HepG2 (cell line): ENCODE measurements around the gene NFILZ. TPM values are rescaled to one million over a fixed set of nuclear protein-coding genes. Genes with fewer than 3 reads are reported as not detected.

Experiments
- CENPX ChIP-seq: sonication (generic); formaldehyde crosslinking; IDR thresholded peaks from 2 replicates; pipeline ENCODE4 v1.9.0; 2021; ENCODE audit warnings: mild to moderate bottlenecking, missing genetic modification reagents, moderate library complexity
- ELF3 ChIP-seq: IDR thresholded peaks from 2 replicates; pipeline ENCODE4 v1.6.1; 2016; ENCODE audit warnings: missing genetic modification reagents, missing compliant biosample characterization
- FOXA3 ChIP-seq: IDR thresholded peaks from 2 replicates; pipeline ENCODE4 v1.6.1; 2016; ENCODE audit warnings: missing genetic modification reagents, missing compliant biosample characterization
- NR2F6 ChIP-seq, 2 experiments: IDR thresholded peaks; 2 replicates each; pipeline ENCODE4 v1.6.1; 2016; ENCODE audit warnings: antibody characterized with exemption in 1 of 2, mild to moderate bottlenecking in 1 of 2
- PAWR ChIP-seq: sonication (generic); formaldehyde crosslinking; IDR thresholded peaks from 2 replicates; pipeline ENCODE4 v1.4.0; 2020; ENCODE audit warnings: missing genetic modification reagents, mild to moderate bottlenecking, borderline replicate concordance
- SIX1 ChIP-seq: sonication (generic); formaldehyde crosslinking; IDR thresholded peaks from 2 replicates; pipeline ENCODE4 v1.4.0; 2020; ENCODE audit warnings: missing genetic modification reagents, borderline replicate concordance
- SIX4 ChIP-seq: sonication (generic); formaldehyde crosslinking; IDR thresholded peaks from 2 replicates; pipeline ENCODE4 v1.4.0; 2020; ENCODE audit warnings: missing genetic modification reagents
- SUZ12 ChIP-seq: fragments of 150-350 bp; IDR thresholded peaks from 2 replicates; pipeline ENCODE4 v1.6.1; 2014; ENCODE audit warnings: low read depth, low read length
- XBP1 ChIP-seq: sonication (generic); formaldehyde crosslinking; IDR thresholded peaks from 2 replicates; pipeline ENCODE4 v1.5.0; 2020; ENCODE audit warnings: missing genetic modification reagents
- ZFP1 ChIP-seq: IDR thresholded peaks from 2 replicates; pipeline ENCODE4 v1.6.1; 2016
- ZNF224 ChIP-seq: sonication (generic); formaldehyde crosslinking; IDR thresholded peaks from 2 replicates; pipeline ENCODE4 v1.5.0; 2020; ENCODE audit warnings: mild to moderate bottlenecking, missing genetic modification reagents
- ZNF230 ChIP-seq: sonication (generic); formaldehyde crosslinking; IDR thresholded peaks from 2 replicates; pipeline ENCODE4 v1.4.0; 2020; ENCODE audit warnings: mild to moderate bottlenecking, missing genetic modification reagents
- ZNF24 ChIP-seq: fragments of 450-650 bp; IDR thresholded peaks from 2 replicates; pipeline ENCODE4 v1.6.1; 2017; ENCODE audit warnings: antibody characterized with exemption, mild to moderate bottlenecking
- ZNF317 ChIP-seq: sonication (generic); formaldehyde crosslinking; IDR thresholded peaks from 2 replicates; pipeline ENCODE4 v1.5.0; 2020; ENCODE audit warnings: mild to moderate bottlenecking, missing genetic modification reagents
- ZNF841 ChIP-seq: sonication (generic); formaldehyde crosslinking; IDR thresholded peaks from 2 replicates; pipeline ENCODE4 v1.8.1; 2023; ENCODE audit warnings: missing genetic modification reagents, borderline replicate concordance
- polyA plus RNA-seq, 8 experiments: library from polyadenylated mRNA; depleted of rRNA in 3 of 8; stranded (reverse) in 7 of 8; unstranded in 1 of 8; fragments of >200 nt; fragmentation: Illumina TruSeq in 4 of 8; extraction: Trizol in 4 of 8; gene quantifications; 2 replicates each; pipeline versions ENCODE4 v1.2.1 to v1.2.3, GENCODE V29; 2011 to 2016; ENCODE audit warnings: low read depth in 4 of 8, missing spikeins in 1 of 8, mixed read lengths in 1 of 8; ENCODE audit not compliant: insufficient read depth in 1 of 8
- total RNA-seq, 5 experiments: library from RNA; depleted of rRNA; stranded (reverse); fragments of >200 nt; fragmentation: Illumina TruSeq; extraction: Trizol; gene quantifications; 2 replicates each; pipeline ENCODE4 v1.2.3, GENCODE V29; 2016; ENCODE audit warnings: low read depth in 1 of 5
- TF ChIP-seq, protein P1 (sequence below): sonication (generic); formaldehyde crosslinking; IDR thresholded peaks from 2 replicates; pipeline ENCODE4 v1.4.0; 2020; ENCODE audit warnings: missing genetic modification reagents
- TF ChIP-seq, protein P2 (sequence below), 2 experiments: sonication (generic) in 1 of 2; formaldehyde crosslinking in 1 of 2; IDR thresholded peaks; 2 replicates each; pipeline versions ENCODE4 v1.4.0 to v1.6.1; 2016 to 2020; ENCODE audit warnings: borderline replicate concordance in 1 of 2, low read depth in 1 of 2, mild to moderate bottlenecking in 1 of 2, missing genetic modification reagents in 1 of 2
- TF ChIP-seq, protein P3 (sequence below): sonication (generic); formaldehyde crosslinking; IDR thresholded peaks from 2 replicates; pipeline ENCODE4 v1.4.0; 2020; ENCODE audit warnings: missing genetic modification reagents
- TF ChIP-seq, protein P4 (sequence below): sonication (generic); formaldehyde crosslinking; IDR thresholded peaks from 2 replicates; pipeline ENCODE4 v1.5.1; 2020; ENCODE audit warnings: mild to moderate bottlenecking, missing genetic modification reagents

NFILZ gene
- total and polyA plus RNA-seq, 2 of the 13 experiments (the other 11 are each of a cell fraction or from before 2014, with no cell fraction given) = not detected

DNA sequence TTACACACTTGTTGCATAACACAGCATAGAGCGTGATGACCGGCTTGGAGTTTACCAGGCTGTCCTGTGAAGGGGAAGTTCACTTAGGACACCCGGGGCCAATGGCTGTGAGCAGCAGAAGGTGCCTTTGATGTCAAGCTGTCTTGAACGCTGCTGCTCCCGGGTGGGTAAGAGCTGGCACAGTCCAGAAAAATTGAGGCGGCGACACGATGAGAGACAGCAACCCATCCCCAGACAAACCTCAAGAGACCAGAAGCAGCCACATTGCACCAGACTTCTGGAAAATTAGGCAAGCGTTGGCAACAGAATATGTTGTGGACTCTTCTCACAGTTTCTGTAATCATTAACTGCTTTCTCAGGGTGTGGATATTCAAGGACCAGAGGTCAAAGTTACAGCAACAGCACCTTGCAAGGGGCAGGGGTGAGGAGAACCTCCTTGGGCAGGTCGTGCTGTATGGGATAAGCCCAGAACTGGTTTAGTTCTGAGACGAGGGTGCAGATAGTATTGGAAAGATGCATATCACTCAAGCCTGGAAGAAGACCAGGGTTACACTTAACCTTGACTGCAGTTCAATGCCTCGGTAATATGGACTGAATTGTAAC, 10.1 kb downstream of the NFILZ start (continued):
- TF ChIP-seq ZNF841 (no peak), SIX1 (0 out of 2 replicates have a peak, but pooled peaks have one; percentile 20), ZNF230 (no peak), SUZ12 (no peak), ZNF224 (CRISPR knock-in tag) (0 out of 2 replicates have a peak, but pooled peaks have one; percentile 85), PAWR (CRISPR knock-in tag) (no peak), ZFP1 (CRISPR knock-in tag) (no peak), XBP1 (CRISPR knock-in tag) (no peak), ZNF317 (CRISPR knock-in tag) (no peak; the same call in 1 of the 2 replicates), CENPX (CRISPR knock-in tag) (no peak), NR2F6 (IDR thresholded peaks at IDR 0.05) (peak; percentile 88), NR2F6 (CRISPR knock-in tag; IDR thresholded peaks at IDR 0.05) (peak; percentile 74), ELF3 (CRISPR knock-in tag) (peak; percentile 76), ZNF24 (no peak), SIX4 (CRISPR knock-in tag) (0 out of 2 replicates have a peak, but pooled peaks have one; percentile 30), FOXA3 (CRISPR knock-in tag) (peak; percentile 58)
- TF ChIP-seq, protein P1, sequence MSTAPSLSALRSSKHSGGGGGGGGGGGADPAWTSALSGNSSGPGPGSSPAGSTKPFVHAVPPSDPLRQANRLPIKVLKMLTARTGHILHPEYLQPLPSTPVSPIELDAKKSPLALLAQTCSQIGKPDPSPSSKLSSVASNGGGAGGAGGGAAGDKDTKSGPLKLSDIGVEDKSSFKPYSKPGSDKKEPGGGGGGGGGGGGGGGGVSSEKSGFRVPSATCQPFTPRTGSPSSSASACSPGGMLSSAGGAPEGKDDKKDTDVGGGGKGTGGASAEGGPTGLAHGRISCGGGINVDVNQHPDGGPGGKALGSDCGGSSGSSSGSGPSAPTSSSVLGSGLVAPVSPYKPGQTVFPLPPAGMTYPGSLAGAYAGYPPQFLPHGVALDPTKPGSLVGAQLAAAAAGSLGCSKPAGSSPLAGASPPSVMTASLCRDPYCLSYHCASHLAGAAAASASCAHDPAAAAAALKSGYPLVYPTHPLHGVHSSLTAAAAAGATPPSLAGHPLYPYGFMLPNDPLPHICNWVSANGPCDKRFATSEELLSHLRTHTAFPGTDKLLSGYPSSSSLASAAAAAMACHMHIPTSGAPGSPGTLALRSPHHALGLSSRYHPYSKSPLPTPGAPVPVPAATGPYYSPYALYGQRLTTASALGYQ (CRISPR knock-in tag) = peak; percentile 17; the same call in 1 of the 2 replicates
- TF ChIP-seq, protein P2, sequence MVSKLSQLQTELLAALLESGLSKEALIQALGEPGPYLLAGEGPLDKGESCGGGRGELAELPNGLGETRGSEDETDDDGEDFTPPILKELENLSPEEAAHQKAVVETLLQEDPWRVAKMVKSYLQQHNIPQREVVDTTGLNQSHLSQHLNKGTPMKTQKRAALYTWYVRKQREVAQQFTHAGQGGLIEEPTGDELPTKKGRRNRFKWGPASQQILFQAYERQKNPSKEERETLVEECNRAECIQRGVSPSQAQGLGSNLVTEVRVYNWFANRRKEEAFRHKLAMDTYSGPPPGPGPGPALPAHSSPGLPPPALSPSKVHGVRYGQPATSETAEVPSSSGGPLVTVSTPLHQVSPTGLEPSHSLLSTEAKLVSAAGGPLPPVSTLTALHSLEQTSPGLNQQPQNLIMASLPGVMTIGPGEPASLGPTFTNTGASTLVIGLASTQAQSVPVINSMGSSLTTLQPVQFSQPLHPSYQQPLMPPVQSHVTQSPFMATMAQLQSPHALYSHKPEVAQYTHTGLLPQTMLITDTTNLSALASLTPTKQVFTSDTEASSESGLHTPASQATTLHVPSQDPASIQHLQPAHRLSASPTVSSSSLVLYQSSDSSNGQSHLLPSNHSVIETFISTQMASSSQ (IDR thresholded peaks at IDR 0.05; ENCODE audit: low read depth) = peak; percentile 94
- TF ChIP-seq, protein P2 (CRISPR knock-in tag; IDR thresholded peaks at IDR 0.05; ENCODE audit: borderline replicate concordance) = peak; percentile 95
- TF ChIP-seq, protein P3, sequence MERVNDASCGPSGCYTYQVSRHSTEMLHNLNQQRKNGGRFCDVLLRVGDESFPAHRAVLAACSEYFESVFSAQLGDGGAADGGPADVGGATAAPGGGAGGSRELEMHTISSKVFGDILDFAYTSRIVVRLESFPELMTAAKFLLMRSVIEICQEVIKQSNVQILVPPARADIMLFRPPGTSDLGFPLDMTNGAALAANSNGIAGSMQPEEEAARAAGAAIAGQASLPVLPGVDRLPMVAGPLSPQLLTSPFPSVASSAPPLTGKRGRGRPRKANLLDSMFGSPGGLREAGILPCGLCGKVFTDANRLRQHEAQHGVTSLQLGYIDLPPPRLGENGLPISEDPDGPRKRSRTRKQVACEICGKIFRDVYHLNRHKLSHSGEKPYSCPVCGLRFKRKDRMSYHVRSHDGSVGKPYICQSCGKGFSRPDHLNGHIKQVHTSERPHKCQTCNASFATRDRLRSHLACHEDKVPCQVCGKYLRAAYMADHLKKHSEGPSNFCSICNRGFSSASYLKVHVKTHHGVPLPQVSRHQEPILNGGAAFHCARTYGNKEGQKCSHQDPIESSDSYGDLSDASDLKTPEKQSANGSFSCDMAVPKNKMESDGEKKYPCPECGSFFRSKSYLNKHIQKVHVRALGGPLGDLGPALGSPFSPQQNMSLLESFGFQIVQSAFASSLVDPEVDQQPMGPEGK (CRISPR knock-in tag) = peak; percentile 16; the same call in 1 of the 2 replicates
- TF ChIP-seq, protein P4, sequence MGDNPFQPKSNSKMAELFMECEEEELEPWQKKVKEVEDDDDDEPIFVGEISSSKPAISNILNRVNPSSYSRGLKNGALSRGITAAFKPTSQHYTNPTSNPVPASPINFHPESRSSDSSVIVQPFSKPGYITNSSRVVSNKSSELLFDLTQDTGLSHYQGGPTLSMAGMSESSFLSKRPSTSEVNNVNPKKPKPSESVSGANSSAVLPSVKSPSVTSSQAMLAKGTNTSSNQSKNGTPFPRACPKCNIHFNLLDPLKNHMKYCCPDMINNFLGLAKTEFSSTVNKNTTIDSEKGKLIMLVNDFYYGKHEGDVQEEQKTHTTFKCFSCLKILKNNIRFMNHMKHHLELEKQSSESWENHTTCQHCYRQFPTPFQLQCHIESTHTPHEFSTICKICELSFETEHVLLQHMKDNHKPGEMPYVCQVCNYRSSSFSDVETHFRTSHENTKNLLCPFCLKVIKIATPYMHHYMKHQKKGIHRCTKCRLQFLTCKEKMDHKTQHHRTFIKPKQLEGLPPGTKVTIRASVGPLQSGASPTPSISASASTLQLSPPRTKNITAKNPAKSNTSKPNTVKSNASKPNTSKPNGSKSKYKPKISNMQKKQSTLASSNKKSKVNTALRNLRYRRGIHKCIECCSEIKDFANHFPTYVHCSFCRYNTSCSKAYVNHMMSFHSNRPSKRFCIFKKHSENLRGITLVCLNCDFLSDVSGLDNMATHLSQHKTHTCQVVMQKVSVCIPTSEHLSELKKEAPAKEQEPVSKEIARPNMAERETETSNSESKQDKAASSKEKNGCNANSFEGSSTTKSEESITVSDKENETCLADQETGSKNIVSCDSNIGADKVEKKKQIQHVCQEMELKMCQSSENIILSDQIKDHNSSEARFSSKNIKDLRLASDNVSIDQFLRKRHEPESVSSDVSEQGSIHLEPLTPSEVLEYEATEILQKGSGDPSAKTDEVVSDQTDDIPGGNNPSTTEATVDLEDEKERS = peak; percentile 83
